SK-MEL-5 (cell line): ENCODE results near the gene TMEM115. TPM values are rescaled to one million over a fixed set of nuclear protein-coding genes. Genes with fewer than 3 reads are reported as not detected.

Experiments used
- DNase-seq: peaks from one replicate; pipeline ENCODE4 v3.0.0-alpha.2; 2016; ENCODE audit warnings: low read depth, low spot score
- in situ Hi-C: cut with HindIII; loops from 2 replicates; pipeline ENCODE4 v1.10.0; 2016; ENCODE audit warnings: low sequenced_read_pairs, high pct_unique_total_duplicates, low pct_unique_long_range_greater_than_20kb
- polyA plus RNA-seq, 2 experiments: library from polyadenylated mRNA; depleted of rRNA; stranded (reverse); fragments of >200 nt; gene quantifications; 2 replicates each; pipeline ENCODE4 v1.2.3, GENCODE V29; 2015
- total RNA-seq: library from RNA; depleted of rRNA; stranded (reverse); fragments of >200 nt; shearing (Covaris generic); gene quantifications from 2 replicates; pipeline ENCODE4 v1.2.3, GENCODE V29; 2014; rRNA removed

The TMEM115 gene
- total RNA-seq = 40.8 and 45.5 TPM in 2 replicates
- 64.6 and 70.6 TPM in 2 replicates for polyA plus RNA-seq (2015; cell fraction: cytosol; rRNA removed)
- polyA plus RNA-seq (2015; cell fraction: nucleus; rRNA removed) = 21.8 and 24.7 TPM in 2 replicates

GRCh38 chr3:50358911-50359759 lies at the start of gene TMEM115:
TMEM115 (minus strand) TSS chr3:50359521; CDS start chr3:50359063, 458 bp downstream.
- in situ Hi-C loops = no loop called here
- peak; percentile 99 for DNase-seq

DNA sequence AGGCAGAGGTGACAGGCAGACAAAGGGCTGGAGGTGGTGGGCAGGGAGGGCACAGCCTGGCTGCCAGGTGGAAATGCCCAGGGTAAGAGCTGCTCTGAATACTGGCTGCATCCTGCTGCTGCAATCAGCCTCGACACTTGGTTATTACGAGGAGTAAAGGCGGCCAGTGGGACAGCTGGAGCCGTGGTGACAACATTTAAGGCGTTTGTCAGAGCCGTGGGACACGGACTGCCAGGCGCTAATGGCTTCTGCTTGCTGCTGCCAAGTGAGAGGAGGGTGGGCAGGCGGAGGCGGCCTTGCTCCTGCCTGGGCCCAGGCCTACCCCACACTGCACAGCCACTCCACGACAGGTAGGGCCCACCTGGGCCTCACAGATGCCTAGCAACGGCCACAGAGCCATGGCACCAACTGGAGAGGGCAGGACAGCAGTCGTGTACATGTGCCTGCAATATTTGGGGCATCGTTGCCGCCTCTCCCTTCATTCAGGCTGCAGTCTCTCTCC lies 49.2 kb upstream of the TMEM115 start:
- no peak for DNase-seq
- in situ Hi-C loops = no loop called here

DNA sequence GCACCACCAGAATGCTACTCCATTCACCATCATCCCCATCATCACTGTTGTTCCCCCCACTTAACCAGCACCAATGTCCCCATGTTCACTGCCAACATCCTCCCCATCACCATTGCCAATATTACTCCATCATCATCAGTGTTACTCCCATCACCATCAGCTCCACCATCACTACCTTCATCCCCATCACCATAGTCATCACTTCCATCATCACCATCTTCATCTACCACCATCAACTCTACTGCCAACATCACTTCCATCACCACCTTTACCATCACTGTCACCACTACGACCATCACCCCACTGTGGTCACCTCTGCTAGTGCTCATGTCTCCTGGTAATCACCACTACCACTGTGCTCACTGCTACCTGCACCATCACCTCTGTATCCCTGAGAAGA lies 47.2 kb upstream of the TMEM115 start:
- no peak for DNase-seq
- in situ Hi-C loops = no loop called here

GRCh38 chr3:50405249-50405648 lies 45.9 kb upstream of the TMEM115 start:
- in situ Hi-C loops = no loop called here
- DNase-seq = no peak

- no peak for DNase-seq
- in situ Hi-C loops = no loop called here
Measured at GRCh38 chr3:50401978-50402595, 42.8 kb upstream of the TMEM115 start.

- no peak for DNase-seq
- in situ Hi-C loops = no loop called here
Measured at GRCh38 chr3:50396502-50396901, 37.2 kb upstream of the TMEM115 start.

DNA sequence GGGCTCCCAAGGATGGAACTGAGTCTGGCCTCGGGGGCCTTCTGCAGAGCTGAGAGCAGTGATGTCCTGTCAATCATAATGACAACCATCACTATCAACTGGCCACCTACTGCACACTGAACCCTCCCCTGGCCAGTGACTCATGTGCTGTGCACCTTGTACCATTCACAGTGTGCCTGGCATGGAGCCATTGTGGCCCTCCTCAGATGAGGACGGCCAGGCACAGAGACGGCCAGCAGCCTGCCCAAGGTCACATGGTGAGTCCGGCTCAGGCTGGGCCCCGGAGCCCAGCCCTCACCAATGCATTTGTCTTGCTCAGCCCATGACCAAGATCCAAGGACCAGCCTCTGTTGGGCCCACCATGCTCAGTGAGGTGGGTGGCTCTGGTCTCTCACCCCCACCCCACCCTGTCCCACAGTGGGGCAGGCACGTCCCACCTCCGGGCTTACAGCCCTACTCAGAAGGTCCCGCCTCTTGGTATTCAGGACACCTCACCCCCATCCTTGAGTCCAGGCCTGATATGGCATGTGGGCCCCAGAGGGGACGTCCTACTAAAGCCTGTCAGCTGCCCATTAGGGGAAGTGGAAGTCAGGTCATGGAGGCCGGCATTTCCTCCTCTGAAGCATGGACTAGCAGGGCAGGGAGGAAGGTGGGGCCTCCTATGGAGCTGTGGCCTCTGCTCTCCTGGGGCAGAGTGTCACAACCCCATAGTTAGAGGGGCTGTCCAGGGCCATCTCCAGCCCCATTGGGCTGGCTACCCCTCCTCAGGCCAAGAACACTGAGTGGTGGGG lies 35.9 kb upstream of the TMEM115 start:
- DNase-seq = no peak
- in situ Hi-C loops = no loop called here

GRCh38 chr3:50393061-50393460 lies 33.7 kb upstream of the TMEM115 start:
- no peak for DNase-seq
- in situ Hi-C loops = no loop called here

DNA sequence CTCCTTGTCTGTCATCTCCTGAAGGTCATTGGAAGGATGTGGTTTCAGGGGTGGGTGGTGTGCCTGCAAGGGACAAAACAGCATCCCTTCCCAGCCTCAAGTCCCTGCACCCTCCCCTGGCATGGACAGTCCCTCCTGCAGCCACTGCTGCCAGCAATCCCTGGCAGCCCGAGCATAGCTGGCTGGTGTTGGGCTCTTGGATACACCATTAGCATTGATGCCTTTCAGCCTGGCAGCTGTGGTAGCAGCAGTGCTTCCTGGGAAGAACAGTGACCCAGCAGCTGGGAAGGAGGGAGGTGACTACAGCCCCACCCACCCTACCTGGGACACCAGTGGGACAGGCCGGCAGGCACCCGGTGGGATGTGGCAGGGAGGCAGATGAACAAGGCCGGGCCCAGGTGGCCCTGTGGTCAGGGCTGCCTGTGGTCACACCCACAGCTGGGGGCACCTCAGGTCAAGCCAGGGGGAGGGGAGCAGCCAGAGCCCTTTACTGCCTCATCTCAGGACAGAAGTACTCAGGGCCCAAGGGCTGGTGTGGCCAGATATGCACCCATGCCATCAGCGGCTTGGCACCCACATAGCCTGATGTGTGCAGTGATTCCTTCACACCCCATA lies 32.9 kb upstream of the TMEM115 start:
- DNase-seq = no peak
- in situ Hi-C loops = no loop called here

DNA sequence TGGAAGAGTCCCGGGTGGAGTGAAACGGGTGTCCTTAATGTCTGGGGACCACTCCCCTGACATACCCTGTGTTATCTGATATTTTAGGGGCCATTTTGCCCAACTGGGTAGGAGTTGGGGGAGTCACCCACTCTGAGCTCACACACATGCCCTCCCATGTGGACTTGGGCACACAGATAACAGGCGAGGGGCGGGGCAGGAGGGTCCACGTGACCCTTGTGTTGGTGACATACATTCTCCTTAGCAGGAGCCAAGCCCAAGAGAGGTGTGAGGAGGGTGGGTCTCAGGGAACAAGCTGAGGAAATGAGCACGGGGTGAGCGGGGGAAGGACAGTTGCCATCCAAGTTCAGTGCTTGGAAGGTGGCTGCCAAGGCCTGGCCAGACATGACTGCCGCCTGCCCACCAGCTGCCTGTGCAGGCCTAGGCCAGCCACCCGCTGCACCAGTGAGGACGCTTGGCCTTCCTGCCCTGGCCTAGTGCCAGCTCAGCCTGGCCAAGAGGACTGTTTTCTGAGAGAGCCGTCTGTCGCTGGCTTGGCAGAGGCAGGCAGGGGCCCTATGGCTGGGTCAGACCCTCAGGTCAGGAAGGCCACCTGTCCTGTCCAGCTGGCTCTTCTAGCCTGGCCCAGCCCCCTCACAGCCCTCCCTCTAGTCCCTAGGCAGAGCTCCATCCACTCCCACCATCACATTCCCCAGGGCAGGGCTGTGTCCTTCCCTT lies 31.3 kb upstream of the TMEM115 start:
- DNase-seq = no peak
- in situ Hi-C loops = no loop called here

DNA sequence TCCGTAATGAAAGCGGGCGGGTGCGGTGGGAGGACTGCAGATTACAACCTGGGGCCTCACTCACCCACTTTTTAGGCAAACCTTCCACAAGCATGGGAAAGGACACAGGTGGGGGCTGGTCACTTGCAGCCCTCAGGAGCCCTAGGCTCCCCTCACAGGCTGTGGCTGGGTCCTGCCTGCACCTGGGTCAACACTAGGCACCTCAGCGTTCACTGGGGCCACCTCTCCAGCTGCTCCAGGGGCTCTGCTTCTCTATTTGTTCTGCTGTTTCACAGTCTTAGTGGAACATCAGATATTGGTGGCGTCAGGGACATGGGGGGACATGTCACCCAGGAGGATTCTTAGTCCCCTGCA lies 30.1 kb upstream of the TMEM115 start:
- no peak for DNase-seq
- in situ Hi-C loops = no loop called here

DNA sequence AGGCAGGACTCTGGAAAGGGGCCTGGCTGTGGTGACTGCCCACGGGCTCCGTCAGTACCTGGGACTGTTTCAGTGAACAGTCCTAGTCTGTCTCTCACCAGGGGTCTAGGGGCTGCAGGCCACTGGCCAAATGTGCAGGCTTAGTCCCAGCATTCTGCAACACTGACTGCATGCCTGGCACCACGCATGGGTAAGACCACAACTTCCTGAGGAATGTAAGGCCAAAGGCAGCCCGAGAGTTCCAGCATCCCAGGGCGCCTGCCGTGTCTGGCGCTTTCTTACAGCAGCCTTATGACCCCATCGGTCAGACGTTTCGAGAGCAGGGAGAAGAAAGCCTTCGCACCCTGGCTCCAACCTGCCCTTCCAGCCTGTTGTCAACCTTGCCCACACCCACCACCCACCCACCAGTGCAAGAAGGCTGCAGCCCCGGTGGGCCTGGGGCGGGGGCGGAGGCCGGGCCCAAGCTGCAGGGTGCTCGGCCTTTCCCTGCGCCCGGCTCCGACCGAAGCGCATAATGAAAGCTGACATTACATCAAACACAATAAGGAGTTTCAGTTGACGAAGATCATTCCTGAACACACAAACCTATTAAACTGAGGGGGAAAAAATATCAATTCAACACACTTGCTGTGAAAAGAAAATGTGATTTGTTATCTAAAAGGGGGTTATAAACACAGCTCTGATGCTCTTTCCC lies 29.5 kb upstream of the TMEM115 start:
- no peak for DNase-seq

DNA sequence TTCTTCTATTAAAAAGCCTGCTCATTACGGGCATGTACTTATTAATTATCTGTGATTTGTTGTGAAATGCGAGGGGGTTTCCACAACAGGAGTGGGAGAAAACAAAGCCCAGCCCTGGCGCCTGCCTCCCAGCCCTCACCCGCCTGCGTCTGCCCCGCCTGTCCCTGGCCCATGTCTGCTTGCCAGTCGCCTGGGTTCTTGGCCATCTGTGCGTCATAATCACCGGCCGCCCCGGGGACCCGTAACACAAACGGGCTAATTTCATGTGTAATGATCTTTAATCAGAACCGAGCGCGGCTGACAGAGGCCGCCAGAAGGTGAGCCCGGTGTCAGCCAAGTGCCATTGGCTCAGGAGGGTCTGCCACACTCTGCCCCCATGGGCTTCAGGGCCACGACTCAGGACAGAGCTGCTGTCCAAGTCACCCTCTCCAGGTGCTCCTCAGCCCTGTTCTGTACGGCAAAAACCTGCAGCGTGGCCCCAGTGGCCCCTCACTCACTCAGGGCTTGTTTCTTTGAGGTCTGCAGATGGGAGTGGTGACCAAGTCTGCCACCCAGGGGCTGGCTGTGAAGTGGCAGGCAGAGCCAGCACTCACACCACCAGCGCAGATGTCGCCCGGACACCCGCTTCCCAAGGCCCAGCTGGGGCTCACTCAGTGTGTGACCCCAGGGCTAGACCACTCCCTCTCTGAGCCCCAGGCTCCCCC lies 28.8 kb upstream of the TMEM115 start:
- peak; percentile 22 for DNase-seq

More for the DNA sequence above, 29.5 kb upstream of the TMEM115 start:
- in situ Hi-C loops = no loop called here

GRCh38 chr3:50385754-50386153 lies 26.4 kb upstream of the TMEM115 start:
- no peak for DNase-seq
- in situ Hi-C loops = no loop called here

More for the DNA sequence above, 28.8 kb upstream of the TMEM115 start:
- in situ Hi-C loops = no loop called here

DNA sequence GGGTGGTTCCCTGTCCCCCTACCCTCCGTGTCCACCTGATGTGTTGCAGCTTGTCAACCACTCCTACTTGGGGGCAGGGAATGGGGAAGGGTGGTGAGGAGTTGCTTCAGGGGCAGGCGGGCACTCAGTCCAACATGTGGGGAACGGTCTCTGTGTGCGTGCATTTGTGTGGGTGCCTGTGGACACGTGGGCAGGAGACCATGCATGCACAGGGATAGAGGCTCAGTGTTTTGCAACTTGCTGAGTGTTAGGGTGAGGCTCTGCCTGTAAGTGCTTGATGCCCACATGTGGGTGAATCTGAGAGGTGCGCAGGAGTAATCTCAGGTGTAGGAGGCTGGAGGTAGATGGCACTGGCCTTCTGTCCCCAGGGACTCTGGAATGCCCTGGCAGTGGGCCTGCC lies 24.4 kb upstream of the TMEM115 start:
- in situ Hi-C loops = no loop called here
- no peak for DNase-seq

- no peak for DNase-seq
- in situ Hi-C loops = no loop called here
Measured at GRCh38 chr3:50382722-50383121, 23.4 kb upstream of the TMEM115 start.
